ENCODE results near the gene MYPOP.

The MYPOP gene, protein sequence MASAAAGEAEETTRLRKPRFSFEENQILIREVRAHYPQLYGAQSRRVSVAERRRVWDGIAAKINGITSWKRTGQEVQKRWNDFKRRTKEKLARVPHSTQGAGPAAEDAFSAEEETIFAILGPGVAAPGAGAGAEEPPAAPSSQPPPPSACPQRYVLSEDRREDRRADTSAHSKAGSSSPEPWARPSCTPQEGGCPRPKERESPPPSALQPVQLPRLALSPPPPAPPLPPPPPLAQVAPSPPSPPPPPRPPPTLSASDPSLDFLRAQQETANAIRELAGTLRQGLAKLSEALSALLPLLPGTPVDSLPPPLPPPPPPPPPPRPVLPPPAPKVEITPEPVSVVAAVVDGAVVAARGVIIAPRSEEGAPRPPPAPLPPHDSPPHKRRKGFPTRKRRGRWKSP

DNA sequence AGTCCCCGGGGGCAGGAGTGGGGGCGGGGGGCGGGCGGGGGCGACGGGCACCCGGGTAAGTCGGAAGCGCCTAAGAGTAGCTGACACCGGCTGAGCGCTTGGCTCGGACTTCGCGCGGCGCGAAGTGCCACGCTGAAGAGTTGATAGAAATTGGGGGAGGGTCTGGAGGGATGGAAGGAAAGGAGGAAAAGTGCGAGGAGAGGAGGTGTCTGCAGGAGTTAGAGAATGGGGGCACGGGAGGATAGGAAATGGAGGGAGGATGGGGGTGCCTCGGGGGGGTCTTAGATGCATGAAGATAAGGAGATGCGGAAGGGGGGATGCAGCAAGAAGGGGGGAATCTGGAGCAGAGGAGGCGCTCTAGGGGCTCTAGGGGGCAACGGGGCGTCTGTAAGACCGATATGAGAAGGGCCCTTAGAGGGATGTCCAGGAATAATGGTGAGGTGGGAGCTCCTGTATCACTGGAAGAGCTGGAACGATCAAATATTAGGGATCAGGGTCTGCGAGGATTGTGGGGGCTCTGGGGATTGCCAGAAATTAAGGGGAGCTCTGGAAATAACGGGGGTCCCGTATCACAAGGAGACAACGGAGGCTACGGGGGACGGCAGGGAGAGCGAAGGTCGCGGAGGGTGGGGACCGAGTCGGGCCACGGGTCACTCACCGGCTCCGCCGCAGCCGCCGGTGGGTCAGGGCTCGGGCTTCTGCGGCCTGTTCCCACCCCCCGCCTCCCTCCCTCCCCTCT lies at the start of gene MYPOP:
Gene MYPOP (minus strand): TSS at position 702 of the 739 bp plus-strand sequence. CDS start 840 bp downstream, outside the sequence.
- peak; percentile 19 for DNase-seq

DNA sequence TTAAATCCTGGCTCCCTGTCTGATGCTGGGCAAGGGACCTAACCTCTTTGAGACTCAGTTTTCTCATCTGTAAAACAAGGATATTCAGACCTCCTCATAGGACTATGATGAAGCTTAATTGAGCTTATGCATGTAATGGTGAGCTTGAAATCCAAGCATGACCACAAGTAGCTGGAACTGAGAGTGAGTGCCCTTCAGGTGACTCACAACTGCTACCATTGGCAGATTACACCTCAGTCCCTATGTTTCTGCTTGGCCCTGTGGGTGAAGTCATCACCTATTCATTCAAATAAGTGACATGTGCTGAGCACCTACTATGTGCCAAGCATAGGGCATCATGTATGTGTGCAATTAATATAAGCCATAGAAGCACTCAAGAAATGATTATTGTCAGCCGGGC lies 45.5 kb upstream of the MYPOP start:
- DNase-seq, result peak; percentile 18

DNA sequence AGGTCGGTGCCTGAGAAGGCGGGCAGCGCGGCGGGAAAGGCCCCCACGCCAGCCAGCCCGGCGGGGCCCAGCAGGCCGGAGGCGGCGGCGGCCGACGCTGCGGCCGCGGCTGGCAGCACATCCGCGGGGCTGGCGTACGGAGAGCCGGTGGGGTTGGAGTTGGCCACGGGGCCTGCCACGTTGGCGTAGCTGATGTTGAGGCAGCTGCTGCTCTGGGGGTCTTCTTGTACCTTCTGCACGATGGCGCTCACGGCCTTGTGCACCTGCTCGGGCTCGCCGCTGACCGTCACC lies 38.0 kb upstream of the MYPOP start:
- no peak for DNase-seq

DNA sequence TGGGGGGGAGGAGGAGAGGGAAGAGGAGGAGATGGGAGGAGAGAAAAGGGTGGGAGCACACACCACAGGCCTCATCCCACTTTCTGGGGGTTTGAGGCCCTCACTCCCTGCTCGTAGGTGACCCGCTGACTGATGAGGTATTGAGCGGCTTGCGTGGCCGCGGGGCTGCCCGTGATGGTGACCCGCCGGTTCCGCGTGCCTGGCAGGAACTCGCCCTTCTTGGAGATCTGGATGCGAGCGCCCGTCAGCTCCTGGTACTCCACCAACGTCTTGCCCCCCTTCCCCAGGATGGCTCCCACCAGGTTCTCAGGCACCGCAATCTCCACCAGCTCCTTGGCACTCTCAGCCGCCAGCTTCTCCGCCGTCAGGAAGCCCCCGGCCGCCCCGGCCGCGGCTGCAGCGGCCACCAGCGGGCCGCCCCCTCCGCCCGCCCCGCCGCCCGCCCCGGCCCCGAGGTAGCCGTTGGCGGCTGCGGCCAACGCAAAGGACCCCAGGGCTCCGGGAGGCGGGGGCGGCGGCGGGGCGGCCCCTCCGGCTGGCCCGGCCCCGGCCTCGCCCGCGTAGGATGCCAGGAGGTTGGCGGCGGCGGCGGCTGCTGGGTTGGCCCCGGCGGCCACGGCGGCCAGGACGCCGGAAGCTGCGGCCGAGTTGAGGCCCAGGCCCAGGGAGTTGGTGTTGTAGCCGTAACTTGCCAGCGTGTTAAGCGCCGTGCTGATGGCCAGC lies 37.5 kb upstream of the MYPOP start:
- no peak for DNase-seq

DNA sequence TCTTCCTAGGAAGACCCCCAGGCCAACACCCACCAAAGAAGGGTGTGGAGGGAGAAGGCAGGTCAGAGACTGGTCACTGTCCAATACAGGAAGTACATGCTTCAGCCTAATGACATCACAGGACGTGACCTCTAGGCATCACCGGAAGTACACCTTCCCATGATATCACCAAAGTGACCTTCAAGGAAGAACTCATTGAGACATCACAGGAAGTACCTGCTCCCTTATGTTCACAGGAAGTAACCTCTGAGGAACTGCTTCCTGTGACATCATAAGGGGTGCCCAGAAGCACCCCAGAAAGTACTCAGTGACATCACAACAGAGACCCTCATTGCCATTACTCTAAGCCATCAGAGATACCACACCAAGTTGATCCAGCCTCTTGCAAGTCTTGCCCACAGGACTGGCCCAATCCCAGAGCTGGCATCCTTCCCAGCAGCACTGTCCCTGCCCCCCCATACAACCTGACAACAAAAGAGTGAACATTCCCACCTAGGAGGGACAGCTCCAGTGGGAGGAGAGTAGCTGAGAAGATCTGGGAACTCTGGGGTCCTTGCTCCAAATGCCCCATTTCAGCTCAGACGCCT lies 36.4 kb upstream of the MYPOP start:
- DNase-seq, result no peak

DNA sequence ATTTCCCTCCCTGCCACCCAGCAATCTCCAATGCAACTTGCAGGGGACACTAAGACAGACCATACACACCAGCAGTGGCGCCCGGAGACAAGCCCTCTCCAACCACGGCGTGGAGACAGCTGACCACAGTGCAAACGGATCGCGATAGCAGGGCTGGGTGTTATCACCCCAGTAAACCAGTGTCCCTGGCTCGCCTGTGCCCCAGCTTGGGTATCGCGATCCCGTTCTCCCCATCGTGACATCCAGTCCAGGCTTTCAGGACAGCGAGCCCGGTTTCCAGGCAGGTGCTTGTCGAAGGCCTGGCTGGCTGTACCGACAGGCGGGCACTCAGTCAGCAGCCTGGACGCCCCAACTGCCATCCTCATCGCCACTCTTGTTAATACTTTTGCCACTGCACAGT lies 32.9 kb upstream of the MYPOP start:
- no peak for DNase-seq

DNA sequence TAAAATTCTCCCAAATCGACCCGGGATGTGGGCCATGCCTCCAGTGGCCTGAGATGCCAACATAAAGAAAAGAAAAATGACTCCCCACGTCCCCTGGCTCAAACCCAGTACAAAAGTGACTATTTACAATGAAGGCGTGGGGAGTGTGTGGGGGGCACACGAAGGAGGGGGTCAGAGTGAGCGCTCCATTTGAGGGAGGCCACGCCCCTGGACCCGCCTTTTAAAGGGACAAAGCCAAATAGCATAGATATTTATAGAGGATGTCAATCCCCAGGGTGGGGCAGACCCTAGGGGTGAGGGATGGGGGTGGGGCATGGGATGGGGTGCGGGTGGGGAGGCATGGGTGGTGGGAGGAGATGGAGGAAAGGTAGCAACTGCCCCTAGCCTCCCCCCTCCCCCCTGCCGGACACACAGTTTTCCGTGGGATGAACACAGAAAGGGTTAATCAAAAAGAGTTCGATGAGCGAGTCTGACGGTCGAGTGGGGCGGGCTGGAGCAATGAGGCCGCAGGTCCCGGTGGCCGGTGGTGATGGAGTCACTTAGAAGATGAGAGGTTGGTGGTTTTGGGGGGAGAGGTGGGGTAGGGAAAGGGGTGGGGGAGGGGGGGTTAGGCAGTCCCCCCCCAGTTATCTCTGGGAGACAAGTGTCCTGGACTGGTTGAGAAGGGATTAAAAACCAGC lies 32.3 kb upstream of the MYPOP start:
- no peak for DNase-seq

DNA sequence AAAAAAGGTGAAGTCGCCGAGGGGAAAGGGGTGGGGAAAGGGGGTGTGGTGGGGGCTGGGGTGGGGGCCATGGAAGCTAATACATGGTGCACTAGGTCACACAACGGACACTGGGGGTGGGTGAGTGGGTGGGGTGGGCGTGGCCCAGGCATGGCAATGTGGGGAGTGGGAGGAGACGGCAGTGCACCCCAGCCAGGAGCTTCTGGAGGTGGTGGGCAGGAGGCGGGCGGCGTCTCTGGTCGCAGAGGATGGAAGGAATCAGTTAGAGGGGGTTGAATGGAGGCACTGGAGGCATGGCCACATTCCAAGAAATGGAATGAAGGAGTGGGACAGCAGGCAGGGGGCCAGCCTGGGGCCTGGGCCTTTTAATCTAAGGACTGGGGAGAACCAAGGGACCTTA lies 31.3 kb upstream of the MYPOP start:
- no peak for DNase-seq

DNA sequence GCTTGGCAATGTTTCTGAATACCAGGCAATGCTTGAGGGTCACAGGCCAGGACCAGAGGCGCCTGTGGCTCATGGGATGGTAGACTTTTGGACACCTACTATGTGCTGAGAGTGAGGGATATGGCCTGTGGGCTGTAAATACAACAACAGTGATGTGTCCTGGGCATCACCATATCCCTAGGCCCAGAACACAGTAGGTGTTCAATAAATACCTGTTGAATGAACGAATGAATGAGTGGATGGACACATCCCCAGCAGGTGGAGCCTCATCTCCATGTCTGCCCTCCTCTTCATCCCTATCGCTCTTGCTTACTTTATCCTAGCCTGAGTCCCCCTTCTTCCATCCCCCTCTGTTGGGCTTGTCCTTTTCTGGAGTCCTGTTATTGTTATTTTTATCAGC lies 28.6 kb upstream of the MYPOP start:
- DNase-seq, result no peak

DNA sequence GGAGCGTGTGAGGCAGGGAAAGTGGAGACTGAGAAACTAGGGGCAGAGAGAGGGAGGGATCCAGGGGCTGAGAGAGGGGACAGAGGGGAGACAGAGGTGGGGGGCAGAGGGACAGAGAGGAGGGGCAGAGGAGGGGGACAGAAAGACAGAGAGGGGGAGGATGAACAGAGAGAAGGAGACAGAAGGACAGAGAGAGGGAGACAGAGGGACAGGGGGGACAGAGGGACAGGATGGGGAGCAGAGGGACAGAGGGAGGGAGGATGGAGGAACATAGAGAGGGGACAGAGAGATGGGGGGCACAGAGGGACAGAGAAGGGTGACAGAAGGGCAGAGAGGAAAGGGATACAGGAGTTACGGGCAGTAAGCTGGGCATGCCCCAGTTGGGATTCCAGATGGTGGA lies 26.8 kb upstream of the MYPOP start:
- DNase-seq, result no peak

DNA sequence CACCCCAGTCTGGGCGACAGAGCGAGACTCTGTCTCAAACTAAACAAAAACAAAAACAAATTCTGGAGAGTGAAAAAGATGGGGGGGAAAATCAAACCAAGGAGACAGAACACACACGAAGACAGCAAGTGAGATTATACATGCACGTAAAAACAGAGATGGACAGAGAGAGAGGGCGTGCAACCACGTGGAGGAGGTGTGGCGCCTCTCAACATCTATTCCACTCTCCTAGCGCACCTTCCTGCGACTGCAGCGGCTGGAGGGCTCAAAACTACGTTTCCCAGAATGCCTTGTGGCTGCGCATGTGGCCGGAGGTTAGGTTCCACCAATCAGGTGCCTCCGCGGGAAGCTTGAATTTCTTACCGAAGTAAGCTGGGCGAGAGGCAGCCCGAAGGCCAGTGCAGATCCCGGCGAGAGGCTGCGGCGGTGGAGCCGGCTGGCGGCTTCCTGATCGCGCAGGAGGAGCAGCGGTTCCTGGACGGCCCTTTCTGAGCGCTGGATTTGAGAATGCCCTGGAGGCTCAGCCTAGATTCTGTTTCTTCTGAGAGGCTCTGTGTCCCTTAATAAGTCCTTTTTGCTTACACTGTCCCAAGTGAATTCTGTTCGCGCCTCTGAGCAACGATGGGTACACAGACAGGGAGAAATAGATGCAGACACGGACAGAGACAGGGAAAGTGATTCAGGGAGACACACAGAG lies 25.3 kb upstream of the MYPOP start:
- DNase-seq, result peak; percentile 92

DNA sequence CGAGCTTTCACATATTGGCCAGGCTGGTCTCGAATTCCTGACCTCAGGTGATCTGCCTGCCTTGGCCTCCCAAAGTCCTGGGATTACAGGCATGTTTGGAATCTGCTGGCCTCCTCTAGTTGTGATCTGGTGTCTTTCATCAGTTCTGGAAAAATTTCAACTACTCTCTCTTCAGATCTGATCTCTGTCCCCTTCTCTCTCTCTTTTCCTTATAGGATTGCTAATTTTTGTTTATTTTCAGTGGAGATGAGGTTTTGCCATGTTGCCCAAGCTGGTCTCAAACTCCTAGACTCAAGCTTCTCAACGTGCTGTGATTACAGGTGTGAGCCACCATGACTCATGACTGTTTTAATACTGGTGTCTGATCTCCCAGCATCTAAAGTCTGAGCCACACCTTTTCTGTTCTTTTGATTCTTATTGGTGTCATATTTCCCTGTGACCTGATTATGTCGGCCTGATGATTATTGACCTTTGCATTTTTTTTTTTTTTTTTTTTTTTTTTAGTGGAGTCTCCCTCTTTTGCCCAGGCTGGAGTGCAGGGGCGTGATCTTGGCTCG lies 22.6 kb upstream of the MYPOP start:
- no peak for DNase-seq

DNA sequence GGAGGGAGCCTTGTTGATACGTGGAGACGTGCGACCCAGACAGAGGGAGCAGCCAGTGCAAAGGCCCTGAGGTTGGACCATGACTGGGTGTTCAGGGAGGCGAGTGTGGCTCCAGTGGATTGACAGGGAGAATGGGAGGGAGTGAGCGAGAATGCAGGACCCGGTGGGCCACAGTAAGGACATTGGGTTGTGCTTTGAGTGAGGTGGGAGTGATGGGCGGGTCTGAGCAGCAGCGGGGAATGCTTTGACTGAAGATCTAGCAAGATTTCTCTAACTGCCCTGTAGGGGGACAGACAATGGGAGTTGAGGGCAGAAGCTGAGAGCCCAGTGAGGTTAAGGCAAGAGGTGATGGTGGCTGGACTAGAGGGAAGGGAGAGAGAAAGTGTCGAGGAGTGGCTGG lies 19.9 kb upstream of the MYPOP start:
- DNase-seq, result peak; percentile 20

DNA sequence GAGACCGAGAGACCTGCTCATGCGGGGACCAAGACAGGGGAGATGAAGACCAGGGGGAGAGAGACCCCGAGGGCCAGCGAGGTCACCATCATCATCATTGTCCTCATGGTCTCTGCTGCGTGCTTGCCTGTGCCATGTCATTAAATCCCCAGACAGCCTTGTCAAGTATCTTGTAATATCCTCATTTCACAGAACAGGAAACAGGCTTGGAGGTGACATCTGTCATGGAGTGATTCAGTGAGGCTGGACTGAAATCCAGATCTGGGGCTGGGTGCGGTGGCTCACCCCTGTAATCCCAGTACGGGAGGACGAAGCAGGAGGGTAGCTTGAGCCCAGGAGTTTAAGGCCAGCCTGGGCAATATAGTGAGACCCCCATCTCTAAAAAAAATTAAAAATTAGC lies 18.0 kb upstream of the MYPOP start:
- DNase-seq, result no peak

DNA sequence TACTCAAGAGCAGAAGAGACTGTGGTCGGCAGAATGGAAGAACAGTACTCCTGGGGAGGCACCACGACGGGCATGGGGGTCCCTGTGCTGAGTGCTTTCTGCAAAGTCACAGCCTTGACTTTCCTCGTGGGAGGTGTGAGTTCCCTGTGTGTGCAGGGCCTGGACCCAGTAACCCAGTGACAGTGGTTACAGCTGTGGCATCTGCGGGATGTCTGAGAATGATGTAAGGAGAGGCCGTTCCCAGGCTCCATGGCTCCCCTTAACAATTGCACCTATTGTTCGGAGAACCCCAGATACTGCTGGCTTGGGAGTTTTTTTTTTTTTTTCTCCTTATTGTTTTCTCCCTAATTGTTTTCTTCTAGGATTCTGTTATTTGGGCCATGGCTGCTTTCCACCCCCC lies 17.3 kb upstream of the MYPOP start:
- DNase-seq, result no peak

DNA sequence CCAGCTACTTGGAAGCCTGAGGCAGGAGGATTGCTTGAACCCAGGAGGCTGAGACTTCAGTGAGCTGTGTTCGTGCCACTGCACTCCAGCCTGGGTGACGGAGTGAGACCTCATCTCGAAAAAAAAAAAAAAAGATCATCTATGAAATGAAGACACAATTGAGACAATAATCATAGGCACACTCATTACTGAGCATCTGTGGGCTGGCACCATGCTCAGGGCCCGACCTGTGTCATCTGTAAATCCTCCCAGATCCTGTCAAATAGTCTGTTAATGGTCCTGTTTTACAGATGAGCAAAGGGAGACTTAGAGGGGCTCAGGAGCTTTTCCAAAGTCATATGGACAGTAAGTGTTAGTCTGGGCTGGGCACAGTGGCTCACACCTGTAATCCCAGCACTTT lies 16.3 kb upstream of the MYPOP start:
- DNase-seq, result no peak

DNA sequence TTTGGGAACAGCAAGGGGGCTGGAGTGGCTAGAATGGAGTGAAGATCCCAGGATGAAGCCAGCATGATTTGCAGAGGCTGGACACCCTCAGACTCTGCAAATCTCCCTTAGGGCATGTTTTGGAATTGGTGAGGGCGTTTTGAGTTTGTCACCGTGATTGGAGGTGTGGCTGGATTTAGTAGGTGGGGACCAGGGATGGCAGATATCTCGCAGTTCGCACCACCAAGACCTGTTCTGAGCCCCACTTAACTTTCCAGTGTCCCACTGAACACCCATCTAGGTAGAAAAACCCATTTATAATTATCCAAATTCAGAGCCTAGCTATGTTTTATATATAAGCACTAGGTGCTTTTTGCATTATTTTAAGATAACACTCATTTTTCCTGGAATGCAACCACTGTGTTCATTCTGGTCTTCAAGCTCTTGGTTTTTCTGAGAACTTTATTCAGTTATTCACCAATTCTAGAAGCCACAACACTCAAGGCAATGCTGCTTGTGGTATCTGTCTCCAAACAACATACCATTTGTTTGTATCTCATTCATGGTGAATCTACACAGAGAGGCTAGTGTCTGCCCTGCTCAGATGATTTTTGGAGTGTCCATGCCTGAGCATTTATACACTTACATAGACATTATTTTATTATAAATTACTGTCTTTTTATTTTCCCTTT lies 15.1 kb upstream of the MYPOP start:
- no peak for DNase-seq

DNA sequence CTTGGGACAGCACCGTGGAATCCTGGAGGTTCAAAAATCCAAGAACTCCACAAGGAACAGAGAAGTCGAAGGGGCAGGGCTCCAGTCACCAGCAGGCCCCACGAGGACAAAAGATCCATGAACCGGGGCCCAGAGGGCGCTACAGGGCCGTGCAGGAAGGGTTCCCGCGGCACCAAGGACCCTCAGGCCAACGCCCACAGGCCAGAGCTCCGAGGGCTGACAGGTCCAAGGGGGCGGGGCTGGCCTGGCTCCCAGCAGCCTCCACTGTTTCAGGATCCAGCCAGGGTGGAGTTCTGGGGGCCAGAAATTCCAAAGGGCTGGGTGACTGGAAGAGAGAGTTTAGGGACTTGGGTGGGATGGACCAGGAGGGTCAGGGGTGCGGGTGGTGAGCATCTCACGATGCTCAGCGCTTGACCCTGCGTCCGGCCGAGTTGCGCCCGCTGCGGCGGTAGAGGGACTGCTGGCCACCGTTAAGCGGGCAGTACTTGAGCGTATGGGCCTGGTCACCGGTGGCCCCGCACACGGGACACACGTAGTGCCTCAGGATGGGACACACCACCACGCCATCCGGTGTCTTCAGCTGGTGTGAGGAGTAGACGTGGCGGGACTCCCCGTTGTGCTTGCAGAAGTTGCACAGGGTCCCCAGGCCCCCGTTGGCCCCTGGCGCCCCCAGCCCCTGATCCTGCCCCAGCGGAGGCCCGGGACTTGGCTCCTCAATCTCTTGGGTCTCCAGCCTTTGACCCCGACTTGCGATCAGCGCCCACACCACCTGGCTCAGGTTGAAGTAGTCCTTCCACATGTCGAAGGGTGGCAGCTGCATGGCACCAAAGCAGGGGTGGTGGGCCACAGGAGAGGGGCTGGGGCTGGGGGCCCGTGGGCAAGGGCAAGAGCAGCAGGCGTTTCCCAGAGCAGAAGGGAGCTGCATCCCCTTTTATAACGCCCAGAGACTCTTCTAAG lies 11.7 kb upstream of the MYPOP start, which contains the start of gene NANOS2:
Gene NANOS2 (minus strand): TSS at position 905 of the 957 bp plus-strand sequence. CDS start 85 bp downstream, at position 820.
- DNase-seq, result peak; percentile 17

DNA sequence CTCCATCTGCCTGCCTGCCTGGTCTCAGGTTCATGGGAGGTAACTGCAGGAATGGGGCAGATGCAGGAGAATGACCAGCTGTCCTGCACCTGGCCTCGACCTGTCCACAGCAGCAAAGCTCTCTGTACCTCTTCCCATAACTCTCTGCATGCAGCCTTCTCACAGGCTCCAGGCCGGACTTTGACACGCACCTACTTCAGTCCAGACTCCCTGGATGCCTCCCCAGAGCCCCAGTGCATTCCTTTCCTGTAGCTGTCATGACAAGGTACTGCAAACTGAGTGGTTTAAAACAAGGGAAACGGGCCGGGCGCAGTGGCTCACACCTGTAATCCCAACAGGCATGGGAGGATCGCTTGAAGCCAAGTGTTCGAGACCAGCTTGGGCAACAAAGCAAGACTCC lies 8.9 kb upstream of the MYPOP start:
- no peak for DNase-seq

DNA sequence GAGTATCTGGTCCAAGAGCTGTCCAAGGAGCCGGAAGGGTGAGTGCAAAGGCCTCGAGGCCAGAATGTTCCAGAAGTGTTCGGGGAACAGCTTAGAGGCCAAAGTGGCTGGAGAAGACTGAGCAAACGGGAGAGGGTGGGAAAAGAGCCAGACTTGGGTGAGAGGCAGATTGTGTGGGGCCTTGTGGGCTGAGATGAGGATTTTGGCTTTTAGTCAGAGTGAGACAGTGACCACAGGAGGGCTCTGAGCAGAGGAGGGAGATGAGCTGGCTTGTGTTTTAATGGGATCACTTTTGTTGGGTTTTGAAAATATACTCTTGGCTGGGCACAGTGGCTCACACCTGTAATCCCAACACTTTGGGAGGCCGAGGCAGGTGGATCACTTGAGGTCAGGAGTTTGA lies 6.5 kb upstream of the MYPOP start:
- peak; percentile 30 for DNase-seq

All from EL (cell line).